ENCODE data around the gene TMEM151A.

DNA sequence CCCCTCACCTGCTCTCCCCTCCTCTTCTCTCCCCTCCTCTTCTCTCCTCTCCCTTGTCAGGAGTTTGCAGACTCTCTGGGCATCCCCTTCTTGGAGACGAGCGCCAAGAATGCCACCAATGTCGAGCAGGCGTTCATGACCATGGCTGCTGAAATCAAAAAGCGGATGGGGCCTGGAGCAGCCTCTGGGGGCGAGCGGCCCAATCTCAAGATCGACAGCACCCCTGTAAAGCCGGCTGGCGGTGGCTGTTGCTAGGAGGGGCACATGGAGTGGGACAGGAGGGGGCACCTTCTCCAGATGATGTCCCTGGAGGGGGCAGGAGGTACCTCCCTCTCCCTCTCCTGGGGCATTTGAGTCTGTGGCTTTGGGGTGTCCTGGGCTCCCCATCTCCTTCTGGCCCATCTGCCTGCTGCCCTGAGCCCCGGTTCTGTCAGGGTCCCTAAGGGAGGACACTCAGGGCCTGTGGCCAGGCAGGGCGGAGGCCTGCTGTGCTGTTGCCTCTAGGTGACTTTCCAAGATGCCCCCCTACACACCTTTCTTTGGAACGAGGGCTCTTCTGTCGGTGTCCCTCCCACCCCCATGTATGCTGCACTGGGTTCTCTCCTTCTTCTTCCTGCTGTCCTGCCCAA is 15.6 kb upstream of the TMEM151A start:
- TF ChIP-seq EP300 (IDR thresholded peaks at IDR 0.05), result no peak
- TF ChIP-seq, protein P1, sequence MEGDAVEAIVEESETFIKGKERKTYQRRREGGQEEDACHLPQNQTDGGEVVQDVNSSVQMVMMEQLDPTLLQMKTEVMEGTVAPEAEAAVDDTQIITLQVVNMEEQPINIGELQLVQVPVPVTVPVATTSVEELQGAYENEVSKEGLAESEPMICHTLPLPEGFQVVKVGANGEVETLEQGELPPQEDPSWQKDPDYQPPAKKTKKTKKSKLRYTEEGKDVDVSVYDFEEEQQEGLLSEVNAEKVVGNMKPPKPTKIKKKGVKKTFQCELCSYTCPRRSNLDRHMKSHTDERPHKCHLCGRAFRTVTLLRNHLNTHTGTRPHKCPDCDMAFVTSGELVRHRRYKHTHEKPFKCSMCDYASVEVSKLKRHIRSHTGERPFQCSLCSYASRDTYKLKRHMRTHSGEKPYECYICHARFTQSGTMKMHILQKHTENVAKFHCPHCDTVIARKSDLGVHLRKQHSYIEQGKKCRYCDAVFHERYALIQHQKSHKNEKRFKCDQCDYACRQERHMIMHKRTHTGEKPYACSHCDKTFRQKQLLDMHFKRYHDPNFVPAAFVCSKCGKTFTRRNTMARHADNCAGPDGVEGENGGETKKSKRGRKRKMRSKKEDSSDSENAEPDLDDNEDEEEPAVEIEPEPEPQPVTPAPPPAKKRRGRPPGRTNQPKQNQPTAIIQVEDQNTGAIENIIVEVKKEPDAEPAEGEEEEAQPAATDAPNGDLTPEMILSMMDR (IDR thresholded peaks at IDR 0.05), result no peak

Measured in ovary (tissue), 3 donors.